Right lobe of liver (tissue), 4 donors: ENCODE data around the gene C20orf96.

Experiments used
- CTCF ChIP-seq, 4 donors: fragments of 200-600 bp in 3 of 4; fragments of 450-650 bp in 1 of 4; IDR thresholded peaks; one replicate each; pipeline versions ENCODE4 v1.5.1 to v1.8.0; 2016 to 2022; ENCODE audit warnings: antibody characterized with exemption in 4 of 4, mild to moderate bottlenecking in 2 of 4
- POLR2A ChIP-seq: fragments of 450-650 bp; IDR thresholded peaks from one replicate; pipeline ENCODE4 v1.6.1; 2017; ENCODE audit warnings: antibody characterized with exemption, mild to moderate bottlenecking
- donor health status: DM: no; HTN: no; CAD: no.
- donor health status: DM: no; HTN: no; CAD: no.
- donor health status: DM: no; HTN: yes; CAD: no.

GRCh38 chr20:251354-251753, 39.2 kb downstream of the C20orf96 start:
- TF ChIP-seq CTCF (IDR thresholded peaks at IDR 0.05), result no peak
- no peak for TF ChIP-seq POLR2A
